Measurements from ENCODE around the gene TAS1R3. TPM values are rescaled to one million over a fixed set of nuclear protein-coding genes. Genes with fewer than 3 reads are reported as not detected.

TAS1R3 gene
- total and polyA plus RNA-seq, 5 donors from 2014 or later, result 0.06 to 2.0 (median 0.11) TPM; not detected in 2

- H3K36me3 ChIP-seq (ENCODE audit: control insufficient read depth, insufficient read depth, low read length), result no peaks in the 10 kb centered on the region
Observed at GRCh38 chr1:1297802-1298424, 33.2 kb upstream of the TAS1R3 start.

GRCh38 chr1:1298861-1299685 is 32.0 kb upstream of the TAS1R3 start:
- DNase-seq, result no peak
- Mint-ChIP-seq H3K9me3 (no peaks in the 10 kb centered on the region), H3K27ac (no peak overlapping the region)

More at GRCh38 chr1:1297802-1298424, 33.2 kb upstream of the TAS1R3 start:
- Histone ChIP-seq H3K4me3 (ENCODE audit: low read depth, low read length) (no peak overlapping the region), H3K27me3 (ENCODE audit: control insufficient read depth, insufficient read depth, low read length) (no peaks in the 10 kb centered on the region), H3K27ac (ENCODE audit: insufficient read depth, low read length, poor library complexity, severe bottlenecking) (no peak overlapping the region), H3K9me3 (ENCODE audit: control insufficient read depth in 2 of 2, low read length in 2 of 2) (no peaks in the 10 kb centered on the region), H3K4me1 (ENCODE audit: control insufficient read depth, insufficient read depth, low read length, poor library complexity, severe bottlenecking) (no peaks in the 10 kb centered on the region)
- Mint-ChIP-seq H3K36me3 (no peaks in the 10 kb centered on the region), H3K4me3 (no peak overlapping the region), H3K27ac (no peak overlapping the region), H3K4me1 (no peaks in the 10 kb centered on the region), H3K9me3 (no peaks in the 10 kb centered on the region), H3K27me3 (no peaks in the 10 kb centered on the region)
- DNase-seq, result no peak
- ATAC-seq (ENCODE audit: low read depth in 2 of 2), result no peak

GRCh38 chr1:1299686-1300351 is 31.3 kb upstream of the TAS1R3 start:
- DNase-seq, result peak in 1 of 3 donors; percentile 43
- Mint-ChIP-seq H3K27ac (no peak overlapping the region), H3K36me3 (no peaks in the 10 kb centered on the region), H3K4me3 (no peak overlapping the region), H3K9me3 (no peaks in the 10 kb centered on the region), H3K27me3 (no peaks in the 10 kb centered on the region), H3K4me1 (peaks cover 0 to 4% (median 0%) of the 10 kb centered on the region in 4 donors)
- Histone ChIP-seq H3K27me3 (ENCODE audit: control insufficient read depth, insufficient read depth, low read length) (no peaks in the 10 kb centered on the region), H3K36me3 (ENCODE audit: control insufficient read depth, insufficient read depth, low read length) (no peaks in the 10 kb centered on the region), H3K4me1 (ENCODE audit: control insufficient read depth, insufficient read depth, low read length, poor library complexity, severe bottlenecking) (peaks cover 5% of the 10 kb centered on the region), H3K9me3 (ENCODE audit: control insufficient read depth in 2 of 2, low read length in 2 of 2) (no peaks in the 10 kb centered on the region), H3K4me3 (ENCODE audit: low read depth, low read length) (no peak overlapping the region), H3K27ac (ENCODE audit: insufficient read depth, low read length, poor library complexity, severe bottlenecking) (no peak overlapping the region)
- ATAC-seq (ENCODE audit: low read depth in 2 of 2), result peak in 1 of 2 donors; percentile 26

More at GRCh38 chr1:1298861-1299685, 32.0 kb upstream of the TAS1R3 start:
- ATAC-seq (ENCODE audit: low read depth in 2 of 2), result no peak
- no peaks in the 10 kb centered on the region for H3K36me3 ChIP-seq (ENCODE audit: control insufficient read depth, insufficient read depth, low read length)
- no peak overlapping the region for H3K4me3 Mint-ChIP-seq
- H3K27ac ChIP-seq (ENCODE audit: insufficient read depth, low read length, poor library complexity, severe bottlenecking), result no peak overlapping the region
- H3K27me3 Mint-ChIP-seq, result no peaks in the 10 kb centered on the region
- H3K27me3 ChIP-seq (ENCODE audit: control insufficient read depth, insufficient read depth, low read length), result no peaks in the 10 kb centered on the region
- H3K4me1 Mint-ChIP-seq, result no peaks in the 10 kb centered on the region
- no peak overlapping the region for H3K4me3 ChIP-seq (ENCODE audit: low read depth, low read length)
- no peaks in the 10 kb centered on the region for H3K36me3 Mint-ChIP-seq
- H3K9me3 ChIP-seq (ENCODE audit: control insufficient read depth in 2 of 2, low read length in 2 of 2), result no peaks in the 10 kb centered on the region
- H3K4me1 ChIP-seq (ENCODE audit: control insufficient read depth, insufficient read depth, low read length, poor library complexity, severe bottlenecking), result no peaks in the 10 kb centered on the region

GRCh38 chr1:1300352-1300739 is 30.7 kb upstream of the TAS1R3 start:
- Histone ChIP-seq H3K9me3 (ENCODE audit: control insufficient read depth in 2 of 2, low read length in 2 of 2) (no peaks in the 10 kb centered on the region), H3K36me3 (ENCODE audit: control insufficient read depth, insufficient read depth, low read length) (no peaks in the 10 kb centered on the region), H3K27me3 (ENCODE audit: control insufficient read depth, insufficient read depth, low read length) (no peaks in the 10 kb centered on the region), H3K4me3 (ENCODE audit: low read depth, low read length) (no peak overlapping the region), H3K27ac (ENCODE audit: insufficient read depth, low read length, poor library complexity, severe bottlenecking) (no peak overlapping the region), H3K4me1 (ENCODE audit: control insufficient read depth, insufficient read depth, low read length, poor library complexity, severe bottlenecking) (peaks cover 10% of the 10 kb centered on the region)
- Mint-ChIP-seq H3K27ac (no peak overlapping the region), H3K27me3 (no peaks in the 10 kb centered on the region), H3K4me3 (no peak overlapping the region), H3K9me3 (no peaks in the 10 kb centered on the region), H3K4me1 (peaks cover 0 to 8% (median 0%) of the 10 kb centered on the region in 4 donors), H3K36me3 (no peaks in the 10 kb centered on the region)
- DNase-seq (no peak), ATAC-seq (ENCODE audit: low read depth in 2 of 2) (no peak)

GRCh38 chr1:1302006-1302430 is 29.1 kb upstream of the TAS1R3 start:
- Mint-ChIP-seq H3K4me1 (peaks cover 0 to 24% (median 7%) of the 10 kb centered on the region in 4 donors), H3K27ac (no peak overlapping the region), H3K27me3 (no peaks in the 10 kb centered on the region), H3K9me3 (peaks cover 0 to 3% (median 0%) of the 10 kb centered on the region in 7 donors), H3K4me3 (no peak overlapping the region), H3K36me3 (no peaks in the 10 kb centered on the region)
- no peak overlapping the region for H3K27ac ChIP-seq (ENCODE audit: insufficient read depth, low read length, poor library complexity, severe bottlenecking)
- no peak for DNase-seq
- H3K4me3 ChIP-seq (ENCODE audit: low read depth, low read length), result no peak overlapping the region
- H3K27me3 ChIP-seq (ENCODE audit: control insufficient read depth, insufficient read depth, low read length), result no peaks in the 10 kb centered on the region
- no peaks in the 10 kb centered on the region for H3K36me3 ChIP-seq (ENCODE audit: control insufficient read depth, insufficient read depth, low read length)
- no peaks in the 10 kb centered on the region for H3K9me3 ChIP-seq (ENCODE audit: control insufficient read depth in 2 of 2, low read length in 2 of 2)
- no peak for ATAC-seq (ENCODE audit: low read depth in 2 of 2)
- peaks cover 27% of the 10 kb centered on the region for H3K4me1 ChIP-seq (ENCODE audit: control insufficient read depth, insufficient read depth, low read length, poor library complexity, severe bottlenecking)

GRCh38 chr1:1302951-1303509 is 28.1 kb upstream of the TAS1R3 start:
- peaks cover 0 to 3% (median 0%) of the 10 kb centered on the region in 7 donors for H3K9me3 Mint-ChIP-seq
- Histone ChIP-seq H3K4me3 (ENCODE audit: low read depth, low read length) (no peak overlapping the region), H3K4me1 (ENCODE audit: control insufficient read depth, insufficient read depth, low read length, poor library complexity, severe bottlenecking) (peaks cover 30% of the 10 kb centered on the region), H3K9me3 (ENCODE audit: control insufficient read depth in 2 of 2, low read length in 2 of 2) (no peaks in the 10 kb centered on the region), H3K36me3 (ENCODE audit: control insufficient read depth, insufficient read depth, low read length) (no peaks in the 10 kb centered on the region), H3K27ac (ENCODE audit: insufficient read depth, low read length, poor library complexity, severe bottlenecking) (no peak overlapping the region), H3K27me3 (ENCODE audit: control insufficient read depth, insufficient read depth, low read length) (no peaks in the 10 kb centered on the region)
- H3K4me3 Mint-ChIP-seq, result no peak overlapping the region
- no peaks in the 10 kb centered on the region for H3K36me3 Mint-ChIP-seq
- H3K4me1 Mint-ChIP-seq, result peaks cover 0 to 26% (median 8%) of the 10 kb centered on the region in 4 donors
- no peaks in the 10 kb centered on the region for H3K27me3 Mint-ChIP-seq
- no peak overlapping the region for H3K27ac Mint-ChIP-seq
- no peak for DNase-seq
- ATAC-seq (ENCODE audit: low read depth in 2 of 2), result no peak

- H3K4me1 ChIP-seq (ENCODE audit: control insufficient read depth, insufficient read depth, low read length, poor library complexity, severe bottlenecking), result peaks cover 31% of the 10 kb centered on the region
- no peak overlapping the region for H3K27ac ChIP-seq (ENCODE audit: insufficient read depth, low read length, poor library complexity, severe bottlenecking)
- no peaks in the 10 kb centered on the region for H3K27me3 ChIP-seq (ENCODE audit: control insufficient read depth, insufficient read depth, low read length)
- no peaks in the 10 kb centered on the region for H3K9me3 ChIP-seq (ENCODE audit: control insufficient read depth in 2 of 2, low read length in 2 of 2)
- peaks cover 0 to 3% (median 0%) of the 10 kb centered on the region in 7 donors for H3K9me3 Mint-ChIP-seq
- DNase-seq (no peak), ATAC-seq (ENCODE audit: low read depth in 2 of 2) (no peak)
- peaks cover 0 to 26% (median 8%) of the 10 kb centered on the region in 4 donors for H3K4me1 Mint-ChIP-seq
- no peaks in the 10 kb centered on the region for H3K36me3 Mint-ChIP-seq
- no peak overlapping the region for H3K4me3 ChIP-seq (ENCODE audit: low read depth, low read length)
- H3K36me3 ChIP-seq (ENCODE audit: control insufficient read depth, insufficient read depth, low read length), result no peaks in the 10 kb centered on the region
- peak overlapping the region in 1 of 4 donors; percentile 38 for H3K4me3 Mint-ChIP-seq
- H3K27me3 Mint-ChIP-seq, result no peaks in the 10 kb centered on the region
- no peak overlapping the region for H3K27ac Mint-ChIP-seq
Observed at GRCh38 chr1:1303736-1304135, 27.3 kb upstream of the TAS1R3 start.
